ENCODE results near the gene TK1. TPM values are rescaled to one million over a fixed set of nuclear protein-coding genes. Genes with fewer than 3 reads are reported as not detected.

TK1 gene
- total and polyA plus RNA-seq, 3 donors from 2014 or later, result 3.9 to 5.7 (median 4.8) TPM

DNA sequence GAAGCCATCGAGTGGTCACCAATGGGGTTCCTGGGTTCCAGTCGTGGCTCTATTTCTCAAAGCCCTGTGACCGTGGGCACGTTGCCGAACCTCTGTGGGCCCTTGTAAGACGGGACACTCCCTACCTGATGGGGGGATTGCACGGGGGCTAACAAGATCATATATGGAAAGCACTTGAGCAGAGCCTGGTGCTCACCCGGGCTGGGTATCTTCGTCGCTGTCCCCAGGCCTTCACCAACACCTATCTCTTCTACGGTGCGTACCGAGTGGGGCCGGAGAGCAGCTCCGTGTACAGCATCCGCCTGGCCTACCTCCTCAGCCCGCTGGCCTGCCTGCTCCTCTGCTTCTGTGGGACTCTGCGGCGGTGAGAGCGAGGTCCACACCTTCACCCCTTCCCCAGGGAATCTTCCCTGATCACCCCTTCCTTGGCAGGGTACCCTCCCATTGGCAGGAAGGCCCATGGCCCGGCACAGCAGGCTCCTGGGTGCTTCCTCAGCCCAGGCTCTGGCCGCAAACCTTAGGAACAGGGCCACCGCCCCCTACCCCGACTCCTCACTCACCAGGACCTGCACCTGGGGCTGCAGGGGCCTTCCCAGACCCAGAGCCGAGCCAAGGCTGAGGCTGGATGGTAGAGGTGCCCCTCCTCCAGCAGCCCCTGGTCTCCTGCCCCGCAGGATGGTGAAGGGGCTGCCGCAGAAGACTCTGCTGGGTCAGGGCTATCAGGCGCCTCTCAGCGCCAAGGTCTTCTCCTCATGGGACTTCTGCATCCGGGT, 53.5 kb downstream of the TK1 start:
- H3K27me3 ChIP-seq, result no peaks in the 10 kb centered on the region
- no peaks in the 10 kb centered on the region for H3K36me3 ChIP-seq (ENCODE audit: low read depth, missing control alignments)
- H3K27ac ChIP-seq, result no peak overlapping the region
- no peak for DNase-seq
- H3K4me1 ChIP-seq, result peaks cover 7% of the 10 kb centered on the region
- TF ChIP-seq, protein P1, sequence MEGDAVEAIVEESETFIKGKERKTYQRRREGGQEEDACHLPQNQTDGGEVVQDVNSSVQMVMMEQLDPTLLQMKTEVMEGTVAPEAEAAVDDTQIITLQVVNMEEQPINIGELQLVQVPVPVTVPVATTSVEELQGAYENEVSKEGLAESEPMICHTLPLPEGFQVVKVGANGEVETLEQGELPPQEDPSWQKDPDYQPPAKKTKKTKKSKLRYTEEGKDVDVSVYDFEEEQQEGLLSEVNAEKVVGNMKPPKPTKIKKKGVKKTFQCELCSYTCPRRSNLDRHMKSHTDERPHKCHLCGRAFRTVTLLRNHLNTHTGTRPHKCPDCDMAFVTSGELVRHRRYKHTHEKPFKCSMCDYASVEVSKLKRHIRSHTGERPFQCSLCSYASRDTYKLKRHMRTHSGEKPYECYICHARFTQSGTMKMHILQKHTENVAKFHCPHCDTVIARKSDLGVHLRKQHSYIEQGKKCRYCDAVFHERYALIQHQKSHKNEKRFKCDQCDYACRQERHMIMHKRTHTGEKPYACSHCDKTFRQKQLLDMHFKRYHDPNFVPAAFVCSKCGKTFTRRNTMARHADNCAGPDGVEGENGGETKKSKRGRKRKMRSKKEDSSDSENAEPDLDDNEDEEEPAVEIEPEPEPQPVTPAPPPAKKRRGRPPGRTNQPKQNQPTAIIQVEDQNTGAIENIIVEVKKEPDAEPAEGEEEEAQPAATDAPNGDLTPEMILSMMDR (IDR thresholded peaks at IDR 0.05), result no peak
- no peak for TF ChIP-seq POLR2A (IDR thresholded peaks at IDR 0.05)
- no peak overlapping the region for H3K4me3 ChIP-seq
- intact Hi-C loops (cut with DNase I; ENCODE audit: low total_unique reads), result no loop called here
- 90% methylated on average over 11 to 30 of the region's 30 CpGs for whole genome bisulfite sequencing, 2 donors
- no peaks in the 10 kb centered on the region for H3K9me3 ChIP-seq

DNA sequence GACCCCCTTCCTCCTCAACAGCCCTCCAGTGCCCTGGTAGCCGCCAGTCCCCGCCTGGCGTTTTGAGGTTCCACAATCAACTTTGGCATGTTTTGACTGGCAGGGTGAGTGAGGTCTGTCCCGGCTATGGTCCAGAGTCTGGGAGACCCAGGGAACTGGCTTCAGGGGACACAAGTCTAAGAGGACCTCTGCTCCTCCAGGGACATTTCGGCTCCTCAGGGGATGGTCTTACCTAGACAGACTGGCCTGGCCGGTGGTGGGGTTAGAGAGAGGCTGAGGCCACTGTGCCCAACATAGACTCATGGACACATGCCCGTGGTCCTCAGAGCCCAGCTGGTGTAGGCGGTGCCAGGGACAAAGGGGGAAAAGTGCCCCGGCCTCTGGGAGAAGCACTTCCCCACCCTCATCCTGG, 54.1 kb downstream of the TK1 start:
- H3K4me3 ChIP-seq, result no peak overlapping the region
- intact Hi-C loops (cut with DNase I; ENCODE audit: low total_unique reads), result no loop called here
- DNase-seq, result no peak
- H3K9me3 ChIP-seq, result no peaks in the 10 kb centered on the region
- H3K4me1 ChIP-seq, result peaks cover 13% of the 10 kb centered on the region
- no peaks in the 10 kb centered on the region for H3K27me3 ChIP-seq
- TF ChIP-seq POLR2A (IDR thresholded peaks at IDR 0.05), result no peak
- TF ChIP-seq, protein P1 (IDR thresholded peaks at IDR 0.05), result no peak
- WGBS, 2 donors, result 88 to 94% methylated on average over 5 to 7 of the region's 9 CpGs
- no peak overlapping the region for H3K27ac ChIP-seq
- H3K36me3 ChIP-seq (ENCODE audit: low read depth, missing control alignments), result no peaks in the 10 kb centered on the region

DNA sequence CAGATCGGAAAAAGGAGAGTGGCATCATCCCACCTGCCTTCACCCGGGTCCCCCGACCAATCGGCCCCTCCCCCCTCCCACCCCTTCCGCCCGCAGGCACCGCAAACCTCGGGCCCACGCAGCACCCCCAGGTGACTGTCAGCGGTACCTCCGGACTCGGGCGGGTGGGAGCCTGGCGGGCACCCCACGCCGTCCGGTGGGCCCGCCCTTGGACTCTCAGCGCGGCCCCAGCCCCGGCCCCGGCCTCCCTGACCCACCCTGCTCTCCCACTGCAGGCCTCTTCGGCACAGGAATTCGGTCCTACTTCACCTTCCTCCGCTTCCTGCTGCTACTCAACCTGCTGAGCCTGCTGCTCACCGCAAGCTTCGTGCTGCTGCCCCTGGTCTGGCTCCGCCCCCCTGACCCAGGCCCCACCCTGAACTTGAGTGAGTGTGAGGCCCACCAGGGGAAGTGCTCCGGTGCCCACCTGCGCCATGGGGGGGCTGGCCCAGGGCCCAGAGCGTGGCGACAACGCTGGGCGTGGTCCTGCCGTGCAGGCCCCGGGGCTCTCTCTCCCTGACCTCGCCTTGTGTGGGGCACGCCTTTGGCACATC, 54.7 kb downstream of the TK1 start:
- Histone ChIP-seq H3K4me3 (peak overlapping the region in 1 of 2 donors; percentile 39), H3K36me3 (ENCODE audit: low read depth, missing control alignments) (no peaks in the 10 kb centered on the region), H3K4me1 (peaks cover 19% of the 10 kb centered on the region), H3K27me3 (no peaks in the 10 kb centered on the region), H3K9me3 (no peaks in the 10 kb centered on the region), H3K27ac (no peak overlapping the region)
- no peak for TF ChIP-seq POLR2A (IDR thresholded peaks at IDR 0.05)
- TF ChIP-seq, protein P1 (IDR thresholded peaks at IDR 0.05), result no peak
- WGBS, 2 donors, result 45 to 50% methylated on average over 4 to 34 of the region's 38 CpGs
- intact Hi-C loops (cut with DNase I; ENCODE audit: low total_unique reads), result no loop called here
- no peak for DNase-seq

DNA sequence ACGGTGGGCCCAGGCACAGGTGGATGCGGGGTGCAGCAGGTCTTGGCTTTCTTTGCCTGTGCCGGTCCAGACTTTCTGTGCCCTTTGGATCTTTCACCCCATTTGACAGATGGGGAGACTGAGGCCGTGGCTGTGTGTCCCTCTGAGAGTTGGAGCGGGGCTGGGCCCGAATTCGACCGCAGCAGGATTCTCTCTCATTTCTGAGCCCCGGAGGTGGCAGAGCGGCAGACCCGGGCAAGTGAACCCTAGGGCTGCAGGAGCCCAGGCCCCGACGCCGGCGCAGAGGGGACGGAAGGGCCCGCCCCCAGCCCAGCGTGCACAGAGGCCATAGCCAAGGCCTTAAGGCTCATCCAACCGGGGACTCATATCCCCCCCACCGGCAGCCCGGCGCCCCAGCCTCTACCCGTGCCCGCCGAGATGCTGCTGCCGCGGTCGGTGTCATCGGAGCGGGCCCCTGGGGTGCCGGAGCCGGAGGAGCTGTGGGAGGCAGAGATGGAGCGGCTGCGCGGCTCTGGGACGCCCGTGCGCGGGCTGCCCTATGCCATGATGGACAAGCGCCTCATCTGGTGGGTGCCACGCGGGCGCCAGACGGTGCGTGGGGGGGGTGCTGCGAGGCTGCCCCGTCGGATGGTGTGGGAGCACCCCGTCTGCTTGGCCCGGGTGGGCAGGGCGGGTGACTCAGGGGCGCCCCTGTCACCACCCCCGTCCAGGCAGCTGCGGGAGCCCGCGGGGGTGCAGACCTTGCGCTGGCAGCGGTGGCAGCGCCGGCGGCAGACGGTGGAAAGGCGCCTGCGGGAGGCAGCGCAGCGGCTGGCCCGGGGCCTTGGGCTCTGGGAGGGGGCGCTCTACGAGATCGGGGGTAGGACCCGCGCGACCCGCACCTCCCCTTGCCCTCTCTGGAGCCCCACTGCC, 55.4 kb downstream of the TK1 start:
- 30 to 49% methylated on average over 4 to 70 of the region's 74 CpGs for WGBS, 2 donors
- no peak for TF ChIP-seq POLR2A (IDR thresholded peaks at IDR 0.05)
- TF ChIP-seq, protein P1 (IDR thresholded peaks at IDR 0.05), result no peak
- H3K36me3 ChIP-seq (ENCODE audit: low read depth, missing control alignments), result no peaks in the 10 kb centered on the region
- no peaks in the 10 kb centered on the region for H3K9me3 ChIP-seq
- peaks cover 25% of the 10 kb centered on the region for H3K4me1 ChIP-seq
- H3K4me3 ChIP-seq, result peak overlapping the region in 1 of 2 donors; percentile 39
- intact Hi-C loops (cut with DNase I; ENCODE audit: low total_unique reads), result no loop called here
- no peak overlapping the region for H3K27ac ChIP-seq
- no peaks in the 10 kb centered on the region for H3K27me3 ChIP-seq
- DNase-seq, result no peak
